HG03175 (cell line): ENCODE results near the gene FAS.
A peak's percentile ranks its signal among the peaks of the same experiment; 100 is the strongest.

Experiments
- ATAC-seq: cut with Tn5 transposase; IDR thresholded peaks from one replicate; pipeline ENCODE4 v1.9.1; 2021; ENCODE audit warnings: mild to moderate bottlenecking, moderate library complexity; ENCODE audit not compliant: unreplicated experiment

Gene FAS

DNA sequence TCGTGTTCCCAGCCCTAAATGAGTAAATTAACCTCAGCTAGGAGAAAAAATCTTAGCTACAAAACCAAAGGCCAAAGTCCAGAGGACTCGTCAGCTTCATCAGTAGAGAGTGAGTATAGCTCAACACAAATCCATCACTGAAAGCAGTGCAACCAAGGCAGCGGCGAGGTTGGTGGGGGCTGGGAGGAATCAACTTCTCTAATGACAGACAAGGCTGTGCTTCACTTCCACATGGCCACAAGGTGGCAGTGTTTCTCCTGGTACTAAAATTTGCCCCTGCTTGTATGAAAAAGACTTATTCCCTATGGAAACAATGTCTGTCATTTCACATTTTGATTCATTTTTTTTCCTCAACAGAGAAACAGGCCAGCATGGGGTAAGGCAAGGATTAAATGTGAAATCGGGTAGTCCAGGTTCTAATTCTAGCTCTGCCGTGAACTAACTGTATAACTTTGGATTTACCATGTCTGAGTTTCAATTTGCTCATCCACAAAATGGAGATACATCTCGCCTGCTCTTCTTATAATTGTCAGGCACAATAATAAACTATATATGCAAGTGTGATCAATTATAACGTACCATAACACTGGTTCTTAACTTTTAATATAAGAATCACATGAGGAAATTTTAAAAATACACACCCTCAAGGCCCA lies 39.3 kb downstream of the FAS start:
- no peak for ATAC-seq

DNA sequence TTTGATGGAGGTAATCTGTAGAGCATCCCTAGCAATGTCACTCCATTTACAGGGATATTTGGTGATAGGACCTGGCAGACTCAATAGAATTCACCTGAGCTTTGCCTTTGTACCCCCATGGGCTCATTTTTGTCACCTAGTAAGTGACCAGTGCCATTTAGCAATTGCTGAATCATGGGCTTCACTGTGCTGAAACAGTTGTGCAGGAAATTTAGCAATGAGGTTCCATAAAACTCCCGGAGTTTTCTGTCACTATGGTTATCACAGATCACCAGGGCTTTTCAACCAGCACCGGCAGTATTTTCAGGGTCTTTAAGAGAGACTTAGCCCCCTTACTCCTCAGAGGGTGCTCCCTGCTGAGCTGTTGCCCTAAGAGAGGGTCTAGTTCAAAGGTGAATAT lies 40.2 kb downstream of the FAS start:
- ATAC-seq = no peak

DNA sequence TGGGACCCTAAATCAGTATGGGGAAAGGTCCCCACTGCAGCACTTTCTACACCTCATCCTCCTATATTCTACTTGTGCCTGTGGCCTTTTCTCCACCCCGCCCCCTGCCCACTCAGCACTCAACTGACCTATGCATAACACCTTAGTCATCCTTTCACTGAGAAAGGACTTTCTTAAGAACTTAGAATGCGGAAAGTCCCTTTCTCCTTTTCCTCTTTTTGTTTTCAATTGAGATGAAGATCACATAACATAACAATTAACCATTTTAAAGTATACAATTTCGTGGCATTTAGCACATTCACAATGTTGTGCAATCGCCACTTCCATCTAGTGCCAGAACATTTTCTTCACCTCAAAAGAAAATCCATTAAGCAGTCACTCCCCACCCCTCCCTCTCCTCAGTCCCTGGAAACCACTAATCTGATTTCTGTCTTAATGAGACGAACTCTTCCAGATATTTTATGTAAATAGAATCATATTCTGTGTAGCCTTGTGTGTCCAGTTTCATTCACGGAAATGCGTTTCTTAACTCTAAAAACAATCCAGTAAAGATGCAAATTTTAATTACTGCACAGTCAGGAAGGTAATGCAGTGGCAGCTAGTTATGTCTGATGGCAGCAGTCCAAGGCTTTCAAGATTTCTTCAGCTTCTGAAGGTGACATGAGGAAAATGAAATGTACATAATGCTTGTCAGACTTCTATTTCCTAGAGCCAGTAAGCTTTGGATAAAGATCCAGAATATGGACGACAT lies 41.7 kb downstream of the FAS start:
- ATAC-seq = peak; percentile 63

DNA sequence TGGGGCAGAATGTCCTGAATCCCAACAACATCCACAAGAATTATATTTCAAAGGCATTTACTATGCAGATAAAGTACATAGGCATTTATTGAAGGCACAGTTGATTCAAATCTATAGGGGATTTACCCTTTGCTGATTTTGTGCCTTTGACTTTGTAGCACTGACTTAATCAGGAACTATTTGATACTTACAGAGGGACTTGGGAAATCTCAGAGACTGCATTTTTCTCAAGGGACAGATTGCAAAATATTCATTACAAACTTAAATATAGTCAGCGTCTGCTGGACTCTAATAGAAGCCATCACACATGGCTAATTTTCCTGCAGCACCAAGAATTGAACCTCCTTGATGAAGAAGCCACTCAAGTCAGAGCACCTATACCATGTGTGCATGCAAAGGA lies 44.9 kb downstream of the FAS start:
- ATAC-seq = no peak

DNA sequence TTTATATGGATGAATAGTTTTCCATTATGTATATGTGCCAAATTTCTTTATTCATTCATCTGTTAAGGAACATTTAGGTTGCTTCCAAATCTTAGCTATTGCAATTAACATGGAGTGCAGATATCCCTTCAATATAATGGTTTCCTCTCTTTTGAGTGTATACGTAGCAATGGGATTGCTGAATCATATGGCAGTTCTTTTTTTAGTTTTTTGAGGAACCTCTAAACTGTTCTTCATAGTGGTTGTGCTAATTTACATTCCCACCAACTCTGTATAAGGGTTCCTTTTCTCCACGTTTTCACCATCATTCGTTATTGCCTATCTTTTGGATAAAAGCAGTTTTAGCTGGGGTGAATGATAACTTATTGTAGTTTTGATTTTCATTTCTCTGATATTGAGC lies 46.5 kb downstream of the FAS start:
- ATAC-seq = no peak

DNA sequence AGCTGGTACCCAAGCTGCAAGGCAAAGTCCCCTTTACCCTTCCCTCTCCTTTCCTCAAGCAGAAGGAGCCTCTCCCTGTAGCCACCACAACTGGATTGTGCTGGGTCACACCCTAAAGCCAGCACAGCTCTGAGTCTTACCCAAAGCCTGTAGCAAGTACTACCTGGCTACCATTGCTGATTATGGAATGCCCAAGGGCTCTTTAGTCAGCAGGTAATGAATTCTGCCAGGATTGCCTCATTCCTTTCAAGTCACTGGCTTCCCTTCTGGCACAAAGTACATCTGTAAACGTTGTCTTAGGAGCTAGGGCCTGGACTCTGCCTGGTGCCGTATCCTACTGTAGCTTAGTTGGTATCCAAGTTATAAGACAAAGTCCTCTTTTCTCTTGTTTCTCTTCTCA lies 52.0 kb downstream of the FAS start:
- ATAC-seq = no peak

DNA sequence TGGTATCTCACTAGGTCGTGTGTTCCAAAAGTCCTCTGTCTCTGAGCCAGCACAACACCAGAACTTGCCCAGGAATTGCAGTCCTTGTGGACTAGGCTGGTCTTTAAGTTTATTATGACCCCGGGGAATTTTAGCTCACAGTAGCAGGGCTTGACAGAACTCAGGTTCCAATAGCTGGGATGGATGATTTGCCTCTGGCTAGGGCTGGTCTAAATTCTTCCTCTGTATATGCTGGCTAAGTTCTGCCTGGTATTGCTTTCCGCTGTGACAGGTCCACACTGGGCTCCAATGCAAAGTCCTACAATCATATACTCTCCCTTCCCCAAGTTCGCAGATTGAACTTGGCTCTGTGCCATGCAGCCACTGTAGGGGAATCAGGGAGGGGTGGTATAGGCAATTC lies 52.5 kb downstream of the FAS start:
- ATAC-seq = no peak

DNA sequence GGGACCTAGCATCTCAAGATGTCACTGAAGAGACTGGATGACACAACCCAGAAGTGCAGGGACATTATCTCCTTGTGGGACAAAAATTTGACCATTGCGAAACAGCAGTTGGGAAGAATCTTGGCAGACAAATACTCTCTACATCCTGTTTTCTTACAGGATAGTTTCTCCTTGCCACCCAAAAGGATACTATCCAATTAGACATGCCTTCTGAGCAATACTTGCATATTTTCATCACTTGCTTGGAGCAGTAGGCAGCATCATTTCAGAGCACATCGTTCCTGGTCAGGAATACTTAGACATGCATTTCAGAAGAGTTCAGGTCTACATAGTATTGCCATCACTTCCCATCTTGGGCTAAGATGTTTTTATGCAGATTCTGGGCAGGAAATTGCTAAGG lies 56.8 kb downstream of the FAS start:
- no peak for ATAC-seq

DNA sequence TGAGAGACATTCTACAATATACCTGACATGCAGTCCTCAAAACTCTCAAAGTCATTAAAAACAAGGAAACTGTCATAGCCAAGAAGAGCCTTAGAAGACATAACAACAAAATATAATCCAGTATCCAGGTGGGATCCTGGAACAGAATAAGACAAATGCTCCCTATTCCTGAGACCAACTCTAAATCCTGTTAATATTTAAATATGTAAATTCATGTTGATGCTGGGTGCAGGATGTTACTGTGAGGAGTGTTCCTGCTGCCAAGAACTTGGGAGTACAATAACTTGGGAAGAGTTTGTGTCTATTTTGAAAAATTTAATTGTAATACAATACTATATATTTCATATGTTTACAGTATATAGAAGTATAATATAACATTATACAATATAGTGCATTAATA lies 61.0 kb downstream of the FAS start:
- ATAC-seq = no peak

DNA sequence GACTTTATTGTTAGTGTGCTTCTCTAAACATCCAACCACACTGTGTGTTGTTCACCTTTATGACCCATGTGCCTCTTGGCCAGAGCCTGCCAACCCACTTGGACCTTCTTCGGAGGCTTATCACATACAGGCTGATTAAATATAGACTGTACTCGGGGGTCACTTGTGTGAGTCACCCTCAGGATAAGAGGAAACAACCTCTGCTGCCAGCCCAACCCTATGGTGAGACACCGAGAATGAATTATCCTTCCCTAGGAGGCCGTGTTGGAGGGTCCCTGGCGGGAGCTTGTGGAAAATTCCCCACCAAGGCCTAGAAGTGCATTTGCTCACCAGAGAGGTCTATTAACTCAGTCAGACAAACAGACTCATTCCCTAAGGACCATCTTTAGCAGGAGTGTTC lies 63.0 kb downstream of the FAS start:
- no peak for ATAC-seq

DNA sequence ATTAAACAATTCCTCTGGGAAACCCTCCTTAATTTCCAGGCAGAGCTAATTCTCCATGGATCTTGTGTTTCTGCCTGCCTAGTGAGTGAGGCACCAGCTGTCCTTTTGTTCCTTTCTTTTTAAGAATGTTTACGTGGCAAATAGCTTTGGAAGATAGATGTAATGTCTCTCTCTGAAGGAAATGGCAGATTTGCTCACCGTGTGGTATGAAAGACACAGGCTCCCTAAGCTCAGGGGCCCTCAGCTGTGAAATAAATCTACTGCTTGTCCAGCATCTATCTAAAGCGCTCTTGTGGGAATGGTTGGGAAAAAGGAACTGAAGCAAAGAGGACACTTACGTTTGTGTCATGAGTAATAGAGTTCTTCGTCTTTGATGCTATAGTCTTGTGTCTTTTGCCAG lies 64.6 kb downstream of the FAS start:
- no peak for ATAC-seq

DNA sequence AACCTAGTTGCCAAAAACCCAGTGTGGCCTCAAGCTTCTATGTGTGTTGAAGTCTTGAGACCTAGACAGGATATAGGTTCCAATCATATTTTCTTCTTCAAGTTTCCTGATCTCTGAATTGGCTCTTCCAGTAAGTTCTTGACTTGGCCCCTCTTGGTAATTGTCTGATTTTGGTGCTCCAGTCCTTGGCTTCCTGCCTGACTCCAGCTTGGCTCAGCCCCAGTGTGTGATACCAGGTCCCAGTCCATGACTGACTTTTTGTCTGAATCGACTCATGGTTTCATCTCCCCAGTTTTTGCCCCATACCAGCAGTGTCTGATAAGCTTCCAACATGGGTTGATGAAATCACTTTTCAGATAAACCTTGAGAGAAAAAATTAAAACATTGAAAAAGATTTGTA lies 72.3 kb downstream of the FAS start:
- ATAC-seq = no peak

DNA sequence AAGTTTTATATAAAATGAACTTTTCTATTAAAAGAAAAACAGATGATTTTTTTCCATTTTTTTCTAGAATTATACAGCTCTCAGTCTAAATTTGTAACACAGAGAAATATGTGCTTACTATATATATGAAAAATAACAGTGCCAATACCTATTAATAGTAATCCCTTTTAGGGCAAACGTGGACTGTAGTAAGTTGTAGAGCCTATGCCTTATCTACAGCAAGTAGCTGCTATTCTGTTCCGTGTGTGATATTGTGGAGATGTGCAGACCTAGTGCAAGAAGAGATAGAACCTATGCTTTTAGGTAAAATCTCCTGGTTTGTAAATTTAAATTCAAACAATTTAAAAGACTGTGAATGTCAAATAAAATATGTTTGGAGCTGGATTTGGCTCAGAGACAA lies 72.9 kb downstream of the FAS start:
- ATAC-seq = no peak

DNA sequence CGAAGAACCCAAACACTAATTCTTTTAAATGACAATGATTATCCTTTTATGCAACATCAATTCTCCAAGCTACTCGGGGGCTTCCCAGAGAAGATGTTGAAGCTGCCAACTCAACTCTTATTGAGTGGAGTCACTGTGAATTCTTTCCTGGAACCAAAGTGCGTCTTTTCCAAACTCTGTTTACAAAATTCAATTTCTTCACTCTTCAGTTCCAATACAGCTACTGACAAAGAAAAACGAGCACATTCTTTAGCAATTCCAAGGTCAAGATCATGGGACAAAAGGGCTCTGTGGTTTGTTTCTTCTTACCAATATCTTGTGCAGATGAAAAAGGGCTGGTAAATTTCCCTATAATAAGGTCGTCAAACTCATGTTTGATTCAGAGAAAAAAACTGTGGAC lies 74.2 kb downstream of the FAS start:
- no peak for ATAC-seq
